Measurements from ENCODE around the gene MZT2B.
A peak's percentile ranks its signal among the peaks of the same experiment; 100 is the strongest.
"Not testable (repeated sequence)": the region's sequence is repeated elsewhere in the genome, so short reads cannot be mapped to it uniquely, and the experiment has no call there.

The MZT2B gene

GRCh38 chr2:130142396-130143265, 39.4 kb upstream of the MZT2B start:
- H3K4me1 ChIP-seq (ENCODE audit: insufficient read depth, low read length); H3K36me3 ChIP-seq (ENCODE audit: insufficient read depth, low read length); H3K4me3 ChIP-seq (ENCODE audit: low read depth in 1 of 2, low read length in 2 of 2): not testable (repeated sequence)

GRCh38 chr2:130143266-130144039, 38.6 kb upstream of the MZT2B start:
- H3K9ac ChIP-seq (ENCODE audit: low read length); H3K4me1 ChIP-seq (ENCODE audit: insufficient read depth, low read length); H3K36me3 ChIP-seq (ENCODE audit: insufficient read depth, low read length); H3K9me3 ChIP-seq (ENCODE audit: low read length); H3K27ac ChIP-seq (ENCODE audit: low read depth, low read length); H3K4me3 ChIP-seq (ENCODE audit: low read depth in 1 of 2, low read length in 2 of 2); H3K27me3 ChIP-seq (ENCODE audit: control insufficient read depth in 1 of 2, insufficient read depth in 2 of 2, low read length in 2 of 2): not testable (repeated sequence)

More at GRCh38 chr2:130142396-130143265, 39.4 kb upstream of the MZT2B start:
- H3K9ac ChIP-seq (ENCODE audit: low read length); H3K27me3 ChIP-seq (ENCODE audit: control insufficient read depth in 1 of 2, insufficient read depth in 2 of 2, low read length in 2 of 2); H3K27ac ChIP-seq (ENCODE audit: low read depth, low read length); H3K9me3 ChIP-seq (ENCODE audit: low read length): not testable (repeated sequence)

- not testable (repeated sequence) for H3K9me3 ChIP-seq (ENCODE audit: low read length); H3K4me1 ChIP-seq (ENCODE audit: insufficient read depth, low read length); H3K27me3 ChIP-seq (ENCODE audit: control insufficient read depth in 1 of 2, insufficient read depth in 2 of 2, low read length in 2 of 2); H3K9ac ChIP-seq (ENCODE audit: low read length); H3K36me3 ChIP-seq (ENCODE audit: insufficient read depth, low read length); H3K27ac ChIP-seq (ENCODE audit: low read depth, low read length)
- peak within 1 kb of the TSS in 1 of 2 donors; percentile 27 for H3K4me3 ChIP-seq (ENCODE audit: low read depth in 1 of 2, low read length in 2 of 2)
Measured at GRCh38 chr2:130145006-130145414, 37.1 kb upstream of the MZT2B start, which contains the start of gene CCDC74B. Gene CCDC74B, minus strand, starts transcription at chr2:130145112. Its CDS starts 116 bp downstream, at chr2:130144996.

- H3K36me3 ChIP-seq (ENCODE audit: insufficient read depth, low read length); H3K9ac ChIP-seq (ENCODE audit: low read length); H3K27ac ChIP-seq (ENCODE audit: low read depth, low read length); H3K27me3 ChIP-seq (ENCODE audit: control insufficient read depth in 1 of 2, insufficient read depth in 2 of 2, low read length in 2 of 2); H3K4me3 ChIP-seq (ENCODE audit: low read depth in 1 of 2, low read length in 2 of 2); H3K9me3 ChIP-seq (ENCODE audit: low read length); H3K4me1 ChIP-seq (ENCODE audit: insufficient read depth, low read length): not testable (repeated sequence)
Measured at GRCh38 chr2:130148515-130148914, 33.5 kb upstream of the MZT2B start.

GRCh38 chr2:130150181-130151144, 31.6 kb upstream of the MZT2B start:
- Histone ChIP-seq H3K27ac (ENCODE audit: low read depth, low read length) (no peak overlapping the region), H3K9ac (ENCODE audit: low read length) (no peak overlapping the region), H3K4me1 (ENCODE audit: insufficient read depth, low read length) (no peaks in the 10 kb centered on the region), H3K36me3 (ENCODE audit: insufficient read depth, low read length) (no peaks in the 10 kb centered on the region), H3K4me3 (ENCODE audit: low read depth in 1 of 2, low read length in 2 of 2) (no peak overlapping the region), H3K9me3 (ENCODE audit: low read length) (no peaks in the 10 kb centered on the region), H3K27me3 (ENCODE audit: control insufficient read depth in 1 of 2, insufficient read depth in 2 of 2, low read length in 2 of 2) (no peaks in the 10 kb centered on the region)

GRCh38 chr2:130151145-130151512, 30.9 kb upstream of the MZT2B start:
- H3K27ac ChIP-seq (ENCODE audit: low read depth, low read length); H3K9me3 ChIP-seq (ENCODE audit: low read length); H3K9ac ChIP-seq (ENCODE audit: low read length); H3K36me3 ChIP-seq (ENCODE audit: insufficient read depth, low read length); H3K4me3 ChIP-seq (ENCODE audit: low read depth in 1 of 2, low read length in 2 of 2); H3K27me3 ChIP-seq (ENCODE audit: control insufficient read depth in 1 of 2, insufficient read depth in 2 of 2, low read length in 2 of 2); H3K4me1 ChIP-seq (ENCODE audit: insufficient read depth, low read length): not testable (repeated sequence)

GRCh38 chr2:130152136-130152815, 29.8 kb upstream of the MZT2B start:
- not testable (repeated sequence) for H3K9ac ChIP-seq (ENCODE audit: low read length); H3K9me3 ChIP-seq (ENCODE audit: low read length); H3K36me3 ChIP-seq (ENCODE audit: insufficient read depth, low read length); H3K4me1 ChIP-seq (ENCODE audit: insufficient read depth, low read length); H3K27ac ChIP-seq (ENCODE audit: low read depth, low read length); H3K4me3 ChIP-seq (ENCODE audit: low read depth in 1 of 2, low read length in 2 of 2); H3K27me3 ChIP-seq (ENCODE audit: control insufficient read depth in 1 of 2, insufficient read depth in 2 of 2, low read length in 2 of 2)

GRCh38 chr2:130152816-130153595, 29.1 kb upstream of the MZT2B start:
- H3K9ac ChIP-seq (ENCODE audit: low read length), result no peak overlapping the region
- H3K4me3 ChIP-seq (ENCODE audit: low read depth in 1 of 2, low read length in 2 of 2), result no peak overlapping the region
- H3K36me3 ChIP-seq (ENCODE audit: insufficient read depth, low read length), result no peaks in the 10 kb centered on the region
- no peaks in the 10 kb centered on the region for H3K9me3 ChIP-seq (ENCODE audit: low read length)
- H3K4me1 ChIP-seq (ENCODE audit: insufficient read depth, low read length), result no peaks in the 10 kb centered on the region
- no peak overlapping the region for H3K27ac ChIP-seq (ENCODE audit: low read depth, low read length)
- H3K27me3 ChIP-seq (ENCODE audit: control insufficient read depth in 1 of 2, insufficient read depth in 2 of 2, low read length in 2 of 2), result no peaks in the 10 kb centered on the region

GRCh38 chr2:130153721-130154422, 28.2 kb upstream of the MZT2B start:
- H3K27me3 ChIP-seq (ENCODE audit: control insufficient read depth in 1 of 2, insufficient read depth in 2 of 2, low read length in 2 of 2); H3K36me3 ChIP-seq (ENCODE audit: insufficient read depth, low read length); H3K9me3 ChIP-seq (ENCODE audit: low read length); H3K4me3 ChIP-seq (ENCODE audit: low read depth in 1 of 2, low read length in 2 of 2); H3K4me1 ChIP-seq (ENCODE audit: insufficient read depth, low read length); H3K9ac ChIP-seq (ENCODE audit: low read length); H3K27ac ChIP-seq (ENCODE audit: low read depth, low read length): not testable (repeated sequence)

- H3K9me3 ChIP-seq (ENCODE audit: low read length); H3K27ac ChIP-seq (ENCODE audit: low read depth, low read length); H3K27me3 ChIP-seq (ENCODE audit: control insufficient read depth in 1 of 2, insufficient read depth in 2 of 2, low read length in 2 of 2); H3K9ac ChIP-seq (ENCODE audit: low read length); H3K4me3 ChIP-seq (ENCODE audit: low read depth in 1 of 2, low read length in 2 of 2); H3K36me3 ChIP-seq (ENCODE audit: insufficient read depth, low read length); H3K4me1 ChIP-seq (ENCODE audit: insufficient read depth, low read length): not testable (repeated sequence)
Measured at GRCh38 chr2:130154423-130154770, 27.7 kb upstream of the MZT2B start.

Measured in muscle layer of colon (tissue), 2 donors.